ENCODE data around the gene ADAMTS15. TPM values are rescaled to one million over a fixed set of nuclear protein-coding genes. Genes with fewer than 3 reads are reported as not detected.

The ADAMTS15 gene
- total RNA-seq, 3 donors from 2014 or later (not counting 1 experiment from before 2014, with no cell fraction given): 0.20 TPM; not detected in 2

DNA sequence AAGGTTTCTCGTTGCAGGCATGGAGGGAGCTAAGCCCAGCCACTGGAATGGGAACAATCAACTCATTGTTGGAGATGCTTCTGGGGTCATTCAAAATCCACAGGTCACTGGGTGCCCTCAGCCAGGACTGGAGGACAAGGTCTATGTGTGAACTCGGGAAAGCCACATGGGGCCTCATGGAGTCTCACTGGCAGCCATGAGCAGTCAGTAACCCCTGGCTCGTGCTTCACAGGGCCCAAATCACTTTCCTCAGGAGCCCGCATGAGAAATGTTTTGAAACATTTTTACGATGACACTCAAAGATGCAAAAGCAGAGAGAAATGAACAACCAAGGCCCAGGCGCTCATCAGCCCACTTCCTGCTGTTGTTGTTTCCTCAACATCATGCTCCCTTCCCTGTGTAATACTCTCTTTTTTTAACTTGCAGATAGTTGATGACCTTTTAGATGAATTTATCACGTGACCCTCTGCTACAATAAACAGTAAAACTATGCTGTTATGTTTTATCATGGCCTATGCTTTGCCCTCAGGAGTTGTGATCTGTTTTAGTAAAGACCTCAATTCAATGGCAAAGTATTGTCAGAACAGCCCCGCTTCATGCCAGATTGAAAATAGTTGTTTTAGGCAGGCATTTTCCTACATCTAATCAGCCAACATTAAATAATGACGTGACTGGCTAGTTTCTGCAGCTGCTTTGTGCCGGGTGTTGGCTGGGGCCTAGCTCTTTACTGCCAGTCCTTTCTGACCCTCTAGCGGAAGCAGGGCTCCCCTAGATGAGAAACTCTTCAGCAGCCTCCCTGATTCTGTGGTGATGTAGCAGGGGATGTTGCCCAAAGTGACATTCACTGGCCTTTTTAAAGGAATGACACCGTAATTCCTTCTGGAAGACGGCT, 39.7 kb downstream of the ADAMTS15 start:
- no peaks in the 10 kb centered on the region for H3K36me3 ChIP-seq (ENCODE audit: control insufficient read depth, insufficient read depth, low read length)
- WGBS (ENCODE audit: insufficient coverage): 85% methylated on average over 11 of the region's 13 CpGs
- Mint-ChIP-seq H3K36me3 (no peaks in the 10 kb centered on the region), H3K27ac (no peak overlapping the region), H3K4me3 (no peak overlapping the region), H3K27me3 (ENCODE audit: low read depth in 2 of 2) (peaks cover 3 to 10% of the 10 kb centered on the region in 2 donors), H3K9me3 (no peaks in the 10 kb centered on the region), H3K4me1 (no peaks in the 10 kb centered on the region)
- no peaks in the 10 kb centered on the region for H3K9me3 ChIP-seq (ENCODE audit: control insufficient read depth, insufficient read depth, low read length)
- H3K27me3 ChIP-seq (ENCODE audit: control insufficient read depth, insufficient read depth, low read length): no peaks in the 10 kb centered on the region
- intact Hi-C loops (cut with micrococcal nuclease): no loop called here
- H3K4me1 ChIP-seq (ENCODE audit: control insufficient read depth, insufficient read depth, low read length): no peaks in the 10 kb centered on the region
- ATAC-seq (no peak), DNase-seq (no peak)
- TF ChIP-seq, protein P1, sequence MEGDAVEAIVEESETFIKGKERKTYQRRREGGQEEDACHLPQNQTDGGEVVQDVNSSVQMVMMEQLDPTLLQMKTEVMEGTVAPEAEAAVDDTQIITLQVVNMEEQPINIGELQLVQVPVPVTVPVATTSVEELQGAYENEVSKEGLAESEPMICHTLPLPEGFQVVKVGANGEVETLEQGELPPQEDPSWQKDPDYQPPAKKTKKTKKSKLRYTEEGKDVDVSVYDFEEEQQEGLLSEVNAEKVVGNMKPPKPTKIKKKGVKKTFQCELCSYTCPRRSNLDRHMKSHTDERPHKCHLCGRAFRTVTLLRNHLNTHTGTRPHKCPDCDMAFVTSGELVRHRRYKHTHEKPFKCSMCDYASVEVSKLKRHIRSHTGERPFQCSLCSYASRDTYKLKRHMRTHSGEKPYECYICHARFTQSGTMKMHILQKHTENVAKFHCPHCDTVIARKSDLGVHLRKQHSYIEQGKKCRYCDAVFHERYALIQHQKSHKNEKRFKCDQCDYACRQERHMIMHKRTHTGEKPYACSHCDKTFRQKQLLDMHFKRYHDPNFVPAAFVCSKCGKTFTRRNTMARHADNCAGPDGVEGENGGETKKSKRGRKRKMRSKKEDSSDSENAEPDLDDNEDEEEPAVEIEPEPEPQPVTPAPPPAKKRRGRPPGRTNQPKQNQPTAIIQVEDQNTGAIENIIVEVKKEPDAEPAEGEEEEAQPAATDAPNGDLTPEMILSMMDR (IDR thresholded peaks at IDR 0.05): no peak
- H3K4me3 ChIP-seq (ENCODE audit: low read length): no peak overlapping the region
- no peak overlapping the region for H3K27ac ChIP-seq (ENCODE audit: low read length)

DNA sequence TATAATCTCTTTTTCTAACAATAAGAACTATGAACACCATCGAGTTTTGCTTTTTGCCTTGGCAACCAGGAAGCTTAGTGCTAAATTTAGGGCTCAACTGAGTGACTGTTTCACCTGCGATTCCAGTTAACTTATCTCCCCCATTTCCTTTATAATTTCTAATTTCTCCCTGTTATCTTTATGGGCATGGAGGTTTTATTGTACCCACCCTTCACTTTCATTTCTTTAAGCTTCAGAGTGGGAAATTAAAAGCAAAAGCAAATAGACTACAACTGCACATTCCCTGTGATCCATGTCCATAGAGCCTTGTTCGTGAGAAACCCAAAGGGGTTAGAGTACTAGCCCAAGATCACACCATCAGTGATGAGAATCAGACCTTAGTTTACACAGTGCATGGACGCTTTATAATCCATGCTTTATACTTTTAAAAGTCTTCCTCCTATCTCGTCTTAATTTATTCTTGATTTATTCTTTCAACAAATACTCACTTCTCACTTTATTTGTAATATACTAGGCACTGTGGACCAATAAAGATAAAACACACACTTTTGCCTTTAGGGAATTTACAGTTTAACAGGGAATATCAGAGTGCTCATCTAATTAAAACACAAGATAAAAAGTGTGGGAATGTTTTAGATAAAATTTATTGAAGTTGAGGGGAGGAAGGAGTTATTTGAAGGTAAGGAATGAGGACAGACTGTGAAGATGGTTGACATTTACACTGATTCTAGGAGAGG, 40.6 kb downstream of the ADAMTS15 start:
- Histone ChIP-seq H3K4me3 (ENCODE audit: low read length) (no peak overlapping the region), H3K9me3 (ENCODE audit: control insufficient read depth, insufficient read depth, low read length) (no peaks in the 10 kb centered on the region), H3K27ac (ENCODE audit: low read length) (no peak overlapping the region), H3K36me3 (ENCODE audit: control insufficient read depth, insufficient read depth, low read length) (no peaks in the 10 kb centered on the region), H3K4me1 (ENCODE audit: control insufficient read depth, insufficient read depth, low read length) (no peaks in the 10 kb centered on the region), H3K27me3 (ENCODE audit: control insufficient read depth, insufficient read depth, low read length) (no peaks in the 10 kb centered on the region)
- DNase-seq (no peak), ATAC-seq (no peak)
- H3K27me3 Mint-ChIP-seq (ENCODE audit: low read depth in 2 of 2): peaks cover 4 to 12% of the 10 kb centered on the region in 2 donors
- TF ChIP-seq, protein P1 (IDR thresholded peaks at IDR 0.05): no peak
- H3K36me3 Mint-ChIP-seq: no peaks in the 10 kb centered on the region
- intact Hi-C loops (cut with micrococcal nuclease): no loop called here
- H3K4me1 Mint-ChIP-seq: no peaks in the 10 kb centered on the region
- no peak overlapping the region for H3K27ac Mint-ChIP-seq
- H3K4me3 Mint-ChIP-seq: no peak overlapping the region
- 90% methylated on average over 5 of the region's 5 CpGs for WGBS (ENCODE audit: insufficient coverage)
- no peaks in the 10 kb centered on the region for H3K9me3 Mint-ChIP-seq

DNA sequence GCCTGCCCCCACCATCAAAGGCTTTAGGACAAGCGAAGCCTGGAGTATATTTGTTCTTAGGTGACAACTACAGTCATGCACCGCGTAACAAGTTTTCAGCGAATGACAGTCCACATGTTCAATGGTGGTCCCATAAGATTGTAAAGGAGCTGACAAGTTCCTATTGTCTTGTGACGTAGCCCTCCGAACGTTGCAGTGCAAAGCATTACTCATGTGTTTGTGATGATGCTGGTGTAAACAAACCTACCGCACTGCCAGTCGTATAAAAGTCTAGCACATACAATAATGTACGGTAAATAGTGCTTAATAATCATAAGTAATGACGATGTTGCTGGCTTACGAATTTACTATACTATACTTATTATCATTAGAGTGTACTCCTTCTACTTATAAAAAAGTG, 41.3 kb downstream of the ADAMTS15 start:
- TF ChIP-seq, protein P1 (IDR thresholded peaks at IDR 0.05): no peak
- Histone ChIP-seq H3K27ac (ENCODE audit: low read length) (no peak overlapping the region), H3K9me3 (ENCODE audit: control insufficient read depth, insufficient read depth, low read length) (no peaks in the 10 kb centered on the region), H3K27me3 (ENCODE audit: control insufficient read depth, insufficient read depth, low read length) (no peaks in the 10 kb centered on the region), H3K36me3 (ENCODE audit: control insufficient read depth, insufficient read depth, low read length) (no peaks in the 10 kb centered on the region), H3K4me1 (ENCODE audit: control insufficient read depth, insufficient read depth, low read length) (no peaks in the 10 kb centered on the region), H3K4me3 (ENCODE audit: low read length) (no peak overlapping the region)
- intact Hi-C loops (cut with micrococcal nuclease): no loop called here
- WGBS (ENCODE audit: insufficient coverage): 93% methylated on average over 9 of the region's 12 CpGs
- Mint-ChIP-seq H3K27me3 (ENCODE audit: low read depth in 2 of 2) (peaks cover 7 to 19% of the 10 kb centered on the region in 2 donors), H3K9me3 (no peaks in the 10 kb centered on the region), H3K4me3 (no peak overlapping the region), H3K36me3 (no peaks in the 10 kb centered on the region), H3K4me1 (no peaks in the 10 kb centered on the region), H3K27ac (no peak overlapping the region)
- no peak for ATAC-seq
- no peak for DNase-seq

All from natural killer cell (primary cell).